Measurements from ENCODE around the gene ADCY9. TPM values are rescaled to one million over a fixed set of nuclear protein-coding genes. Genes with fewer than 3 reads are reported as not detected.

Gene ADCY9
- total and polyA plus RNA-seq, 2 donors (not counting 1 experiment from before 2014, with no cell fraction given), result 1.7 to 2.1 TPM

GRCh38 chr16:3950343-3951193 is 165.7 kb downstream of the ADCY9 start:
- POLR2A ChIA-PET, result no interaction called here
- Mint-ChIP-seq H3K27ac (no peak overlapping the region), H3K27me3 (peaks cover 37% of the 10 kb centered on the region), H3K4me1 (no peaks in the 10 kb centered on the region), H3K4me3 (no peak overlapping the region), H3K9me3 (ENCODE audit: insufficient read depth) (no peaks in the 10 kb centered on the region)
- H3K4me3 ChIP-seq (ENCODE audit: control extremely low read depth in 1 of 5, extremely low read depth in 1 of 5, insufficient read depth in 1 of 5, low read depth in 2 of 5, low read length in 4 of 5), result no peak overlapping the region
- peaks cover 0 to 14% (median under 1%) of the 10 kb centered on the region in 4 experiments for H3K27me3 ChIP-seq (replicated peaks in 1 of 4; ENCODE audit: control extremely low read depth in 1 of 4, control insufficient read depth in 3 of 4, insufficient read depth in 4 of 4, low read length in 3 of 4)
- CTCF ChIA-PET, result no interaction called here
- no peak overlapping the region for H3K27ac ChIP-seq (ENCODE audit: low read length in 2 of 2)
- no peak for ATAC-seq (ENCODE audit: low read depth)
- H2AFZ ChIP-seq (ENCODE audit: insufficient read depth, low read depth, low read length, poor library complexity, severe bottlenecking), result no peak overlapping the region
- no peaks in the 10 kb centered on the region for H3K79me2 ChIP-seq (ENCODE audit: control insufficient read depth, insufficient read depth, low read length)
- no peaks in the 10 kb centered on the region for H3K36me3 ChIP-seq (replicated peaks in 1 of 2; ENCODE audit: control extremely low read depth in 1 of 2, control insufficient read depth in 1 of 2, extremely low read depth in 1 of 2, insufficient read depth in 2 of 2, low read length in 1 of 2)
- TF ChIP-seq CTCF (IDR thresholded peaks at IDR 0.05), result no peak
- no peak for TF ChIP-seq EZH2 (IDR thresholded peaks at IDR 0.05; ENCODE audit: borderline replicate concordance, insufficient read depth, low read depth, low read length, poor library complexity, severe bottlenecking)
- no peaks in the 10 kb centered on the region for H4K20me1 ChIP-seq (ENCODE audit: control insufficient read depth, insufficient read depth, low read length, poor library complexity, severe bottlenecking)
- peaks cover 0 to 3% (median 0%) of the 10 kb centered on the region in 3 donors for H3K9me3 ChIP-seq (ENCODE audit: control extremely low read depth in 1 of 3, control insufficient read depth in 2 of 3, insufficient read depth in 1 of 3, low read length in 2 of 3)
- 95% methylated on average over 23 of the region's 32 CpGs for WGBS (ENCODE audit: insufficient coverage)
- no peaks in the 10 kb centered on the region for H3K4me1 ChIP-seq (ENCODE audit: control insufficient read depth in 2 of 2, insufficient read depth in 2 of 2, low read length in 2 of 2)
- intact Hi-C loops (cut with micrococcal nuclease), result no loop called here
- no peak for DNase-seq
- H3K9ac ChIP-seq (ENCODE audit: low read length), result no peak overlapping the region
- no peak overlapping the region for H3K4me2 ChIP-seq (replicated peaks; ENCODE audit: low read depth, low read length, poor library complexity, severe bottlenecking)

GRCh38 chr16:3949946-3950342 is 166.3 kb downstream of the ADCY9 start:
- no peak for DNase-seq
- Mint-ChIP-seq H3K4me3 (no peak overlapping the region), H3K27me3 (peaks cover 32% of the 10 kb centered on the region), H3K4me1 (no peaks in the 10 kb centered on the region), H3K27ac (no peak overlapping the region), H3K9me3 (ENCODE audit: insufficient read depth) (no peaks in the 10 kb centered on the region)
- Histone ChIP-seq H3K4me3 (ENCODE audit: control extremely low read depth in 1 of 5, extremely low read depth in 1 of 5, insufficient read depth in 1 of 5, low read depth in 2 of 5, low read length in 4 of 5) (no peak overlapping the region), H3K27me3 (replicated peaks in 1 of 4; ENCODE audit: control extremely low read depth in 1 of 4, control insufficient read depth in 3 of 4, insufficient read depth in 4 of 4, low read length in 3 of 4) (peaks cover 0 to 14% (median under 1%) of the 10 kb centered on the region in 4 experiments), H3K79me2 (ENCODE audit: control insufficient read depth, insufficient read depth, low read length) (no peaks in the 10 kb centered on the region), H3K9ac (ENCODE audit: low read length) (no peak overlapping the region), H4K20me1 (ENCODE audit: control insufficient read depth, insufficient read depth, low read length, poor library complexity, severe bottlenecking) (no peaks in the 10 kb centered on the region), H3K9me3 (ENCODE audit: control extremely low read depth in 1 of 3, control insufficient read depth in 2 of 3, insufficient read depth in 1 of 3, low read length in 2 of 3) (peaks cover 0 to 3% (median 0%) of the 10 kb centered on the region in 3 donors), H3K36me3 (replicated peaks in 1 of 2; ENCODE audit: control extremely low read depth in 1 of 2, control insufficient read depth in 1 of 2, extremely low read depth in 1 of 2, insufficient read depth in 2 of 2, low read length in 1 of 2) (no peaks in the 10 kb centered on the region), H3K4me1 (ENCODE audit: control insufficient read depth in 2 of 2, insufficient read depth in 2 of 2, low read length in 2 of 2) (no peaks in the 10 kb centered on the region), H3K4me2 (replicated peaks; ENCODE audit: low read depth, low read length, poor library complexity, severe bottlenecking) (no peak overlapping the region), H3K27ac (ENCODE audit: low read length in 2 of 2) (no peak overlapping the region), H2AFZ (ENCODE audit: insufficient read depth, low read depth, low read length, poor library complexity, severe bottlenecking) (no peak overlapping the region)
- 74% methylated on average over 7 of the region's 9 CpGs for WGBS (ENCODE audit: insufficient coverage)
- intact Hi-C loops (cut with micrococcal nuclease), result no loop called here
- no peak for TF ChIP-seq EZH2 (IDR thresholded peaks at IDR 0.05; ENCODE audit: borderline replicate concordance, insufficient read depth, low read depth, low read length, poor library complexity, severe bottlenecking)
- no peak for TF ChIP-seq CTCF (IDR thresholded peaks at IDR 0.05)
- no peak for ATAC-seq (ENCODE audit: low read depth)
- ChIA-PET CTCF (no interaction called here), POLR2A (no interaction called here)

Data from B cell (primary cell).